ENCODE data around the gene TERT.

The TERT gene

DNA sequence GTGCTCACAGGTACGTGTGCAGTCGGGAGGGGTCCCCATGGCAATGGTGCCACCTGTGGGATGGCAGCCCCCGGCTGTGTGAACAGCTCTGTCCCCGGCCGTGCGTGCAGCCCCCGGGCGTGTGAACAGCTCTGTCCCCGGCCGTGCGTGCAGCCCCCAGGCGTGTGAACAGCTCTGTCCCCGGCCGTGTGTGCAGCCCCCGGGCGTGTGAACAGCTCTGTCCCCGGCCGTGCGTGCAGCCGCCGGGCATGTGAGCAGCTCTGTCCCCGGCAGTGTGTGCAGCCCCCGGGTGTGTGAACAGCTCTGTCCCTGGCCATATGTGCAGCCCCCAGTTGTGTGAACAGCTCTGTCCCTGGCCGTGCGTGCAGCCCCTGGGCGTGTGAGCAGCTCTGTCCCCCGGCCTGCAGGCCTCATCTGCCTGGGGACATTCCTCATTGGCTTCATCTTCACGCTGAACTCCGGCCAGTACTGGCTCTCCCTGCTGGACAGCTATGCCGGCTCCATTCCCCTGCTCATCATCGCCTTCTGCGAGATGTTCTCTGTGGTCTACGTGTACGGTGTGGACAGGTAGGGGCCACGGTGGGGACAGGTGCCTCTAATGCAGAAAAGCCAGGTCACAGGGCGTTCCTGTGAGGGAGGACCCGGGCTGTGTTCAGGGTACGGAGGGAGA is 75.6 kb downstream of the TERT start:
- no peak for DNase-seq (ENCODE audit: low spot score)

DNA sequence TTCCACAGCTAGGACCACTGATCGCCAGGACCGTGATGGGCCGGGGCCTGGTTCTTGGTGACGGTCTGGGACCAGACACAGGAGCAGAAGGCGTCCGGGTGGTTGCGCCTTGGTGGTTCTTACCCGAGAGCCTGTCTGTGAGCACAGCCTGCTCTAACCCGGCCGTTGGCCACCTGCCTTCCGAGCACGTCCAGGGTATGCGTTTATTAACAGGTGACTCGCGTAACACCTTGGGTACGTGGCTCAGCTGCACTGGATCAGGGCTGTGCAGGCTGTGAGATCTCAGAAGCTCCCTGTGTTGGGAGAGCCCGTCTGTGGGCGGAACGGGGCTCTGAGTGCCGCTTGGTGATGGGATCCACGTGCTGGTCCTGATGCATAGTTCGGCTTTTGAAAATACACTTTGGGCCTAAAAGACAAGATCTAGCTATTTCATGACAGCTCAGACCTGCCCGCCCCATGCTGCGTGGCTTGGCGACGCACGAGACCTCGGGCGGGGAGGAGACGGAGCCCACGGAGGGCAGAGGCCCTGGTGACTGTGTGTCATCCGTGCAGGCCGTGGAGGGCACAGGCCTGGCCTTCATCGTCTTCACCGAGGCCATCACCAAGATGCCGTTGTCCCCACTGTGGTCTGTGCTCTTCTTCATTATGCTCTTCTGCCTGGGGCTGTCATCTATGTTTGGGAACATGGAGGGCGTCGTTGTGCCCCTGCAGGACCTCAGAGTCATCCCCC is 76.4 kb downstream of the TERT start:
- no peak for DNase-seq (ENCODE audit: low spot score)

DNA sequence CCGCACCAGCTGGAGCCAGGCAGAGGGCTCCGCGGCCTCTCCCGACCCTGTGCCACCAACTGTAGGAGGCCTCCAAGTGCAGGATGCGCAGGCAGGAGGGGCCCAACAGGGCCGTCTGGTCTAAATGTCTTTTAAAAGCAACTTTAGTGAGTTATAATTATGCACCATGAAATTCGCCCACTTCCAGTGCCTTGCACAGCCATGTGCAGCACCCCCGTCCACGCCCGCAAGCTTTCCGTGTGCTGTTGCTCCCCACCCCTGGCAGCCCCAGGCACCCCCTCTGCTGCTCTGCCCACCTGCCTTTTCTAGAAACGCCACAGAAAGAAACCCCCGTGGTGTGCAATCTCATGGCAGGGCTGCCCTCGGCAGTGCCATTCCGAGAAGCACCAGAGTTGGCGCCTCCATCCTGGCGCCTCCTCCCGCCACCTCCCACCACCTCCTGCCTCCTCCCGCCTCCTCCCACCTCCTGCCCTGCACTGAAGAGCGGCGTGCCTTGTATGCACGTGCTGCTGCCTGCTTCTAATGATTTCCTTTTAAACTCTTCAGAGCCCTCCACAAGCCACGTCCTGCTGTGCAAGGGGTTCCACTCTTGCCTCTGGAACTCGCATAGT is 77.2 kb downstream of the TERT start:
- no peak for DNase-seq (ENCODE audit: low spot score)

DNA sequence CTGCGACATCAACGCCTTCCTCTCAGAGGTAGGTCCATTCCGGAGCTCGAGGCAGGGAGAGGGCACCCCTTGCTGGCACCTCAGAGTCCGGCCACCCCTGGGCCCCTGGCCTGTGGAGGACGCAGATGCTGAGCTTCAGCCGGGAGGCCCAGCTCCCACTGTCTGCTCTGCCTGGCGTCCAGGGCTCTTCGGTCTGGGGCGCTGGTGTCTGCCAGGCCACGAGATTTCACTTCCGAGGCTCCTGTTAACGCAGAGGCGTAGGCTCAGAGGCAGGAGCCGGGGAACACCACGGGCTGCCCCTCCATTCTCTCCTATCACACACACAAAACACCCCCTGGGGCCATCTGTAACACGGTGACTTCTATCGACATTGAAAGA is 78.0 kb downstream of the TERT start:
- DNase-seq (ENCODE audit: low spot score): no peak

DNA sequence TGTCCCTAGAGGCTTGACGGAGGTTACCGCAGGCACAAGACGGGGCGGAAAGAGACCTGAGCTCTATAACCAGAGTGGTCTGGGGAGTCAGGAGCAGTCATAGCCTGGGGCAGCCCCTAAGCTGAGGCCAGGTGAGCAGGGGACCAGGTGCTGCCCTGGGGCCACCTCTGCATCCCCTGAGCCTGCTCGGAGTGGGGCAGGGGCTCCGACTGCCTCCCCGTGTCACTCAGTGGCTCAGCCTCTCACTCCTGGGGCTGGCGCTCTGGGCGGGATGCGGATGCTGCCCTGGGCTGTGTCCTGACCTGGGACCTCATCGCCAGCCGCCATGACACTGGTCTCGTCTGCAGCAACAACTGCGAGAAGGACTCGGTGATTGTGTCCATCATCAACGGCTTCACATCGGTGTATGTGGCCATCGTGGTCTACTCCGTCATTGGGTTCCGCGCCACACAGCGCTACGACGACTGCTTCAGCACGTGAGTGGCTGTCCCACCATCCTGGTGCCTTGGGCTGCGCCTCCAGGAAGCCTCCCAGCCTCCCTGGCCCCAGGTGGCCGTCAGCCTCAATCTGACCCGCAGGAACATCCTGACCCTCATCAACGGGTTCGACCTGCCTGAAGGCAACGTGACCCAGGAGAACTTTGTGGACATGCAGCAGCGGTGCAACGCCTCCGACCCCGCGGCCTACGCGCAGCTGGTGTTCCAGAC is 78.5 kb downstream of the TERT start:
- no peak for DNase-seq (ENCODE audit: low spot score)

DNA sequence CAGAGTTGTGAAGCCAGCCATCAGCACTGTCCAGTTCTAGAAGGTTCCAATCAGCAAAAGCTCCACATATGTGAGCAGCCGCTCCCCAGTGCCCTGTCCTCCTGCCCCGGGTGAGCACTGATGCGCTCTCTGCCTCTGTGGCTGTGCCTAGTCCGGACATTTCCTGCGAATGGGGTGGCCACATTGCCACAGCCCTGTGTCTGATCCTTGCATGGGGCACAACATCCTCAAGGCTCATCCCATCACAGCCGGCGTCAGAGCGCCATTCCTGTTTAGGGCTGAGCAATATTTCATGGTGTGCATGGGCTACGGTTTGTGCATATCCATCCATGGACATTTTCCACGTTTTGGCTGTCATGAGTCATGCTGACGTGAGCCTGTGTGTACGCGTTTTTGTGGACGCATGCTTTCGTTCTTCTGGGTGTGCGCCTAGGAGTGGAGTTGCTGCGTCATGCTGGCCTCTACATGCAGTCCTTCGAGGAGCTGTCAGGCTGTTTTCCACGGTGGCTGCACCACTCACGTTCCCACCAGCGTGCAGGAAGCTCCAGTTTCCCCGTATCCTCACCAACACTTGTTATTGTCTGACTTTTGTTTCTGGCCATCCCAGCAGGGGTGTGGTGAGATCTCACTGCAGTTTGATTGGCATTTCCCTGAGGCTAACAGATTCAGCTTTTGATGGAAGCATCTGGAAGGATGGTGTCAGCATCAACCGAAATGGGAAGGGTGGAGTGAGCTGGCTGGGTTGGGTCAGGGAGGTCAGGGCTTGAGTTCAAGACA is 79.4 kb downstream of the TERT start:
- no peak for DNase-seq (ENCODE audit: low spot score)

DNA sequence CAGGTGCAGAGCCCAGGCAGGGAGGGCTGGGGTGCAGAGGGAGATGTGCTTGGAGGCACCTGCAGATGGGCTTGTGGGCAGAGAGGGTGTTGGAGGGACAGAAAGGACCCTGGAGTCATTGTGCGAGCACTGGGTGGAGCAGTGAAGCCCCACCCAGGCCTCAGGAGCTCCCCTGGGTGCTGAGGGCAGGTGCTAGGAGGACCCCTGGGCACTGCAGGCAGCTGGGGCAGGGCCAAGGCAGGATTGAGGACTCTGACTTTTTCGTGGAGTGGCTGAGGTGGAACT is 80.0 kb downstream of the TERT start:
- no peak for DNase-seq (ENCODE audit: low spot score)

DNA sequence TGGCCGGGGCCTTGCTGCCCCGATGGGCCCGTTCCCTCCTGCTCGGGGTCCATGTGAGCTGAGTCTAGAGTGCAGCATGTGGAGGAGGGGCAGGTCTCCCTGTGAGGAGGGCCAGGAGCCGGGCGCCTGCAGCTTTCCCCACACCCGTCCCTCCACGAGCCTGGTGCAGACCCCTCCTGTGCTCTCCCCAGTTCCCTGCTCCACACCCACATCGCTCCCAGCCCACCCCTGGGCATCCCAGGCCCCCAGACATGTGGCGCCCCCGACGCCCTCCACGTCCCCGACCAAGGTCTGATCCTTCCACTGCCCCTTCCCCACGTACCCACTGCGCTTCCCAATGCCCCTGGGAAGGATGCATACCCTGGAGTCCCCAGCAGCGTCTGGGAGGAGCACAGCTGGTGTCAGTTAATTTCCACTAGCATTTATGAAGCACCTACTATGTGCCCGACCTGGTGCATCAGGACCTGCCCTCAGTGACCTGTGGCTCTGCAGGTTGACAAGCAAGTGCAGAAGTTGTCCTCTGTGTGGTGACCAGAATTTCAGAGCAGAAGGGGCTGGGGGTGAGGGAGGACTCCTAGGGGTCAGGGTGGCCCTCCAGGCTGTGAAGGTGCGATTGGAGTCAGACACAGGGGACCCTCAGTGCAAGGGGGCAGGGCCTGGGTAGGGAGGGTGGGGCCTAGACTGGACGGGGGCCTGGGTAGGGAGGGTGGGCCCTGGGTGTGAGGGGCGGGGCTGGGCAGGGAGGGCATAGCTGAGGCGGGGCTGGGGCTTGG is 80.5 kb downstream of the TERT start:
- no peak for DNase-seq (ENCODE audit: low spot score)

DNA sequence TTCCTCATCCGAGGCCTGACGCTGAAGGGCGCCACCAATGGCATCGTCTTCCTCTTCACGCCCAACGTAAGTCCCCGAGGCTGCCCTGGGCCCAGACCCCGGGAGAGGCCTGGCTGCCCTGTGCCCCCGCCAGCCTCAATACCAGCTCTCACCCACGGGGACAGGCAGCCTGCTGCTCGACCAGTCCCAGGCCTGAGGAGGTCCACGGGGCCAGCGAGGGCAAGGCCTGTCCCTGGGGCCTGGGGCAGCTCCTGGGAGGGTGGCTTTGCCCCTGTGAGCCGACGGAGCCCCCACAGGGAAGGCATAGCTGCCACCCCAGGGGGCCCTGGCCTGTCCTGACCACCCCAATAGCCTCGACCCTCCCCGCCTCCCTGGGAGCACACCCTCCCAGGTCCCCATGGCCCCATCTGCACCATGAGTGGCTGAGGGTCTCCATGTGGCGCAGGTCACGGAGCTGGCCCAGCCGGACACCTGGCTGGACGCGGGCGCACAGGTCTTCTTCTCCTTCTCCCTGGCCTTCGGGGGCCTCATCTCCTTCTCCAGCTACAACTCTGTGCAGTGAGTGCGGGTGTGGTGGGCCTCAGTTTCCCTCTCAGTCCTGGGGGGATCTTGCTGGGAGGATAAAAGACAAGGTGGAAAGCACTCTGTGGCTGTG is 81.2 kb downstream of the TERT start:
- no peak for DNase-seq (ENCODE audit: low spot score)

DNA sequence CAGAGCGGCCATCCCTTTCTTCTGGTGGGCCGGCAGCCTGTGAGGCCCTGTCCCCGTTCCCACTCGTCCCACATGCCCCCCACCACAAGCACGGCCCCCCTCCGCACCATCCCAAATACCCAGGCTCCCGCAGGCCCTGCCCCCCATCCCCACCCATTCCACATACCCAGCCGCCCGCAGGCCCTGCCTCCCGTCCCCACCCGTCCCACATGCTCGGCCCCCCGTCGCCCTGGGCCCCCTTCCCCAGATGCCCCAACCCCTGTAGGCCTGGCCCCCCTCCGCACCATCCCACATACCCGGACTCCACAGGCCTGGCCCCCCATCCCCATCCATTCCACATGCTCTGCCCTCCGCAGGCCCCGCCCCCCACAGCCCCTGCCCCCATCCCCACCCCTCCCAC is 82.0 kb downstream of the TERT start:
- DNase-seq (ENCODE audit: low spot score): no peak

DNA sequence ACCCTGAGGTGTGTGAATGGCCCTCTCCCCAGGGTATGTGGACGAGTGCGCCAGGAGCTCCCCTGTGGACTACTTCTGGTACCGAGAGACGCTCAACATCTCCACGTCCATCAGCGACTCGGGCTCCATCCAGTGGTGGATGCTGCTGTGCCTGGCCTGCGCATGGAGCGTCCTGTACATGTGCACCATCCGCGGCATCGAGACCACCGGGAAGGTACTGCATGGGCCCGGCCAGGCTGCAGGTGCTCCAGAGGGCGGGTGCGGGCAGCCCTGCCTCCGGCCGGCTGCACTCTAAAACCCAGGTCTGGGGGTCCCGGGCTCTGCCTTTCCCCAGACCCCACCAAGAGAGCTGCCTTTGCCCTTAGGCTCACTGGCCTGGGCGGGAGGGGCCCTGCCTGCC is 82.6 kb downstream of the TERT start:
- DNase-seq (ENCODE audit: low spot score): no peak

DNA sequence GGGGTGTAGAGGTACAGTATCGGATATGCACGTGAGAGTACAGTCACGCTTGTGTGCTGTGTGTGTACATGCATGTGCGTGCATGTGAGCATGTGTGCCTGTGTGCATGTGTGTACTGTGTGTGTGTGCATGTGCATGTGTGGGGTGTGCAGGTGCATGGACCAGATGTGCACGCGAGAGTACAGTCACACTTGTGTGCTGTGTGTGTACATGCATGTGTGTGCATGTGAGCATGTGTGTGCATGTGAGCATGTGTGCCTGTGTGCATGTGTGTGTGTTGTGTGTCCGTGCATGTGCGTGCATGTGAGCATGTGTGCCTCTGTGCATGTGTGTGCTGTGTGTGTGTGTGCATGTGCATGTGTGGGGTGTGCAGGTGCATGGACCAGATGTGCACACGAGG is 83.2 kb downstream of the TERT start:
- no peak for DNase-seq (ENCODE audit: low spot score)

DNA sequence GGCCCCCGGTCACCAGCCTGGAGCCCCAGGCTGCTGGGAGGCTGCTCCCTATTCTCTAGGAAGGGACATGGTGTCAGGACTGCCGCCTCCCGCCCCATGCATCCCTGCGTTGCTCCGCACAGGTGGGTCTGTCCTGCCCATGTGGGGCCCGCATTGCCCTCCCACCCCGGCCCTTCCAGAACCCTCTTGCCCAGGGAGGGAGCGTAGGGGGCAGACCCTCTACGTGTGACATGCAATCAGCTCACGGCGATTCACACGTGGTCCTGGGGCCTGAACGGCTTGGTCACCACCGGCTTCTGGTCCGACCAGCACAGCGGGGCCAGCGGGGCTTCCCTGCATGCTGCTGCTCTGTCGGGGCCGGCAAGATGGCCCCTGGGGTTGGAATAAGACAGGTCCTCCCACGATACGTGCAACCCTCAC is 84.0 kb downstream of the TERT start:
- DNase-seq (ENCODE audit: low spot score): no peak

DNA sequence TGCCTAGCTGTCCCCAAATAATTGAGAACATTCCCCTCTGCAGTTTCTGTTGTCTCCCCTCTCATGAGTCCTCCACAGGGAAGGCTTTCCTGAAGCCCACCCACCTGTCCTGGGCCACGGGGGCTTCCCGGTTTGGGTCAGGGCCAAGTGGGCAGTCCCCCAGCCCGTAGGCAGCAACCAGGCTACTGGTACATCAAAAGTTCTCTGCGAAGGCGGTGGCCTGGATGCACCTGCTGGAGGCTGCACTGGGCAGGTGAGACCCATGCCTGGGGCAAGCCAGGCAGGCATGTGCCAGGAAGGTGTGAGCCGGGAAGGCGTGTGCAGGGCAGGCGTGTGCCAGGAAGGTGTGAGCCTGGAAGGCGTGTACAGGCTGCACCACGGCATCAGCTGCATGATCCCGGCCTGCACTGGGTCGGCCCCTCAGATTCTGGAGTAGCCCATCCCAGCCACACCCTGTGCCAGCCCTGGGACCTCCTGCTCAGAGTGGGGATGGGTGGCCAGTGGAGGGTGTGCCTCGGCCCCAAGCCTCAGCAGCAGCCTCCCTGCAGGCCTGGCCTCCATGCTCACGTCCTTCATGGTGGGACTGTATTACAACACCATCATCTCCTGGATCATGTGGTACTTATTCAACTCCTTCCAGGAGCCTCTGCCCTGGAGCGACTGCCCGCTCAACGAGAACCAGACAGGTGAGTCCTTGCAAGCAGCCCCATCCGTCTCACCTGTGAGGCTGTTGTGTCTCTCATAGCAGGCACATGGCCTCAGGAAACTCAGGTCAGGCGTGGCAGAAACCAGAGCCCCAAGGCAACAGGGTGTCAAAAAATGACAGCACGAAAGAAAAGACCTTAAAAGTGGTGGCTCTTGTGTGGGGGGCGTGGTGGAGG is 84.7 kb downstream of the TERT start:
- DNase-seq (ENCODE audit: low spot score): no peak

DNA sequence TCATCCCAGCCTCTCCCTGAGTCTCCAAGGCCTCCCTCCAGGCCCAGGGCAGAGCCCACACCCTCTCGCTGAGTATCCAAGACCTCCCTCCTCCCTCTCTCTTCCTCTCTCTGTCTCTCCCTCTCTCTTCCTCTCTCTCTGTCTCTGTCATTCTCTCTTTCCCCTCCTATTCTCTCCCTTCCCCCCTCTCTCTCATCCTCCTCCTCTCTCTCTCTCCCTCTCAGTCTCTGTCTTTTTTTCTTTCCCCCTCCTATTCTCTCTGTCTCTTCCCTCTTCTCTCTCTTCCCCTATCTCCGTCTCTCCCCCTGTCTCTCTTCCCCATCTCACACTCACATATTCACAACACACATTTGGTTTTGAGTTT is 85.4 kb downstream of the TERT start:
- DNase-seq (ENCODE audit: low spot score): no peak

DNA sequence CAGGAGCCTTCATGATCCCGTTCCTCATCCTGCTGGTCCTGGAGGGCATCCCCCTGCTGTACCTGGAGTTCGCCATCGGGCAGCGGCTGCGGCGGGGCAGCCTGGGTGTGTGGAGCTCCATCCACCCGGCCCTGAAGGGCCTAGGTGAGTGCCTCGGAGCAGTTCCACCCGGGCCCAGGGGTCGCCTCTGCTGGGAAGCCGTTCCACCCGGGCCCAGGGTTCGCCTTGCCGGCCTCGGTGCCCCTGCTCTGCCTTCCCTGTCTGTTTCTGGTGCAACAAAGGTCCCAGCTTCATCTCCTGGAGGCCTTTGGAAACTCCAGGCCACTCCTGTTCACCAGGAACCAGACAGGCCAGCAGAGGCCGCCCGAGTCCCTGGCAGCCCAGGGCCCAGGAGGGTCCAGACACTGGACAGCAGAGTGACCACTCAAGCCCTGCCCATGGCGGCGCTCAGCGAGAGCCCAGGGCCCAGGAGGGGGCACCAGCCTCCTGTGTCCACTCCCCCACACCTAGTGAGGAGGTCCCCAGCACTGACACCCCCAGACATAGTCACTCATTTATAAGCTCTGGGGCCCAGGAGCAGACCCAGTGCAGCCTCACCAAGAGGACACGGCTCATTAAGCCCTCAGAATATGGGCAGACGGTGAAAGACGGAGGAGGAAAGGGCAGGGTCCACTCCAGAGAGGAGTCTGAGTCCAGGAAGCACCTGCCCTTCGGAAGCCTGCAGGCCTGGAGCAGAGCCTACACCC is 86.0 kb downstream of the TERT start:
- no peak for DNase-seq (ENCODE audit: low spot score)

DNA sequence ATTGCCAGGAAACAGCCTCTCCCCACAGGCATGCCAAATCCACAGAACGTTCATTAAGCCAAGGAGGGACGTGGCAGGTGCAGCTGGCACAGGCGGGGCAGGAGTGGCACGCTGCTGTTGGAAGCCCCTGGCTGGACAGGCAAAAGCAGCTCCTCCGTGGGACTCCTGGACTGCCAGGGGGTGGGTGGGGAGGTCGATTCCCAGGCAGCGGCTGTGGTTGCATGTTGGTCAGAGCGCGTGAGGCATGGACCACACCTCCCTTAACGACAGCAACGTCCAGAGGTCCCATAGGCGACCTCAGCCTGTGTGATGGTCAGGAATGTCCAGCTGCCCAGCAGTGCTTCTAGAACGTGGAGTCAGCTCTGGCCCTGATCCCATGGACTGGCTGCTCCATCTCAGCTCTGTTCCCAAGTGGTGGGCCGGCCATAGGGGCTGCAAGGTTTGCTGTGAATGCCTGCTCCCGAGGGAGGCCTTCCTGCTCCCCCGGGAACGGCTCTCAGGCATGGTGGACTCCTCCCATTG is 86.6 kb downstream of the TERT start:
- no peak for DNase-seq (ENCODE audit: low spot score)

DNA sequence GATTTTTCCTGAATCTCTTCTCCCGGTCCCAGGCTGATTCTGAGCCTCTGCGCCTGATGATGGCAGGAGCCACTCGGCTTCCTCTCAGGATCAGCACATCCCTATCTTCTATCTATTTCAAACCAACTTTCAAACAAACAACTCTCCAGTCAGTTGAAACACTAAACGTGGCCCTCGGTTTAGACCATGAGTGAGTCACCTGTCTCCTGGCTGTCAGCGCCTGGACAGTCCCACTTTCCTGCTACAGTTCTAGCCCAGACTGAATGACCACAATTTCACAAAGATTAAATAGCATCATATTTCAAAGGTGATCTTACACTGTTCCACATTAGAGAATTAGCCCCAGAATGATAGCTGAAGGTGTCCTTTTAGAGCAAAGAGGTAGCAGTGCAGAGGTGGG is 87.3 kb downstream of the TERT start:
- DNase-seq (ENCODE audit: low spot score): no peak
